ENCODE measurements around the gene TMEM143. TPM values are rescaled to one million over a fixed set of nuclear protein-coding genes. Genes with fewer than 3 reads are reported as not detected.
A peak's percentile ranks its signal among the peaks of the same experiment; 100 is the strongest.

TMEM143 gene
- total RNA-seq, 1 experiment from 2014 or later, result 7.5 TPM

GRCh38 chr19:48338253-48338755, 25.4 kb downstream of the TMEM143 start:
- no peak for DNase-seq (ENCODE audit: low spot score)
- Histone ChIP-seq H3K36me3 (ENCODE audit: insufficient read depth, low read length, poor library complexity, severe bottlenecking) (no peaks in the 10 kb centered on the region), H3K27me3 (replicated peaks; ENCODE audit: insufficient read depth, low read depth, low read length, poor library complexity) (no peaks in the 10 kb centered on the region), H3K4me3 (ENCODE audit: low read depth, low read length, poor library complexity, severe bottlenecking) (no peak overlapping the region), H3K4me1 (ENCODE audit: insufficient read depth, low read length, poor library complexity, severe bottlenecking) (peaks cover 3% of the 10 kb centered on the region), H3K9me3 (ENCODE audit: low read depth, low read length, poor library complexity, severe bottlenecking) (no peaks in the 10 kb centered on the region), H3K27ac (ENCODE audit: low read depth, low read length, poor library complexity, severe bottlenecking) (no peak overlapping the region)
- POLR2A ChIA-PET (ENCODE audit: low non-redundant PET), result no interaction called here
- TF ChIP-seq CTCF (conservative IDR thresholded peaks at IDR 0.05; ENCODE audit: low read depth, low read length), result no peak
- TF ChIP-seq EZH2 (IDR thresholded peaks at IDR 0.05; ENCODE audit: borderline replicate concordance, low read depth, low read length, poor library complexity, severe bottlenecking), result no peak
- CTCF ChIA-PET, result no interaction called here
- BruUV-seq (replicated peaks), result no TSS peak
- intact Hi-C loops (cut with micrococcal nuclease; ENCODE audit: unreplicated experiment), result no loop called here

GRCh38 chr19:48333467-48334384, 30.0 kb downstream of the TMEM143 start:
- H3K27ac ChIP-seq (ENCODE audit: low read depth, low read length, poor library complexity, severe bottlenecking), result peak overlapping the region; percentile 91
- no peaks in the 10 kb centered on the region for H3K27me3 ChIP-seq (replicated peaks; ENCODE audit: insufficient read depth, low read depth, low read length, poor library complexity)
- ChIA-PET POLR2A (ENCODE audit: low non-redundant PET) (interaction anchor here (0.6 to 0.7 kb wide), 2 partner anchors 15 to 69 kb away, joined by 3 to 7 read pairs; no protein-coding TSS in a partner anchor), CTCF (interaction anchor here (0.6 to 2.4 kb wide), 14 partner anchors 12 to 370 kb away, joined by 3 to 29 read pairs (median 5); partner anchors contain the start of genes KDELR1, SYNGR4 and TMEM143)
- peak; percentile 96 for DNase-seq (ENCODE audit: low spot score)
- peaks cover 15% of the 10 kb centered on the region for H3K4me1 ChIP-seq (ENCODE audit: insufficient read depth, low read length, poor library complexity, severe bottlenecking)
- no TSS peak for BruUV-seq (replicated peaks)
- H3K9me3 ChIP-seq (ENCODE audit: low read depth, low read length, poor library complexity, severe bottlenecking), result no peaks in the 10 kb centered on the region
- H3K4me3 ChIP-seq (ENCODE audit: low read depth, low read length, poor library complexity, severe bottlenecking), result peak overlapping the region; percentile 56
- TF ChIP-seq EZH2 (IDR thresholded peaks at IDR 0.05; ENCODE audit: borderline replicate concordance, low read depth, low read length, poor library complexity, severe bottlenecking), result no peak
- peak; percentile 91 for TF ChIP-seq CTCF (conservative IDR thresholded peaks at IDR 0.05; ENCODE audit: low read depth, low read length)
- intact Hi-C loops (cut with micrococcal nuclease; ENCODE audit: unreplicated experiment), result loop anchor here (1.0 to 5.0 kb wide), 2 partner anchors 13 to 61 kb away; partner anchors contain the start of gene ZNF114
- peaks cover 31% of the 10 kb centered on the region for H3K36me3 ChIP-seq (ENCODE audit: insufficient read depth, low read length, poor library complexity, severe bottlenecking)

GRCh38 chr19:48332662-48333466, 30.9 kb downstream of the TMEM143 start:
- Histone ChIP-seq H3K36me3 (ENCODE audit: insufficient read depth, low read length, poor library complexity, severe bottlenecking) (peaks cover 37% of the 10 kb centered on the region), H3K27ac (ENCODE audit: low read depth, low read length, poor library complexity, severe bottlenecking) (peak overlapping the region; percentile 91), H3K4me1 (ENCODE audit: insufficient read depth, low read length, poor library complexity, severe bottlenecking) (peaks cover 15% of the 10 kb centered on the region), H3K4me3 (ENCODE audit: low read depth, low read length, poor library complexity, severe bottlenecking) (peak overlapping the region; percentile 56), H3K27me3 (replicated peaks; ENCODE audit: insufficient read depth, low read depth, low read length, poor library complexity) (no peaks in the 10 kb centered on the region), H3K9me3 (ENCODE audit: low read depth, low read length, poor library complexity, severe bottlenecking) (peaks cover 4% of the 10 kb centered on the region)
- intact Hi-C loops (cut with micrococcal nuclease; ENCODE audit: unreplicated experiment), result loop anchor here (5.0 kb wide), 1 partner anchor 61 kb away; the partner anchor contains the start of gene ZNF114
- ChIA-PET CTCF (interaction anchor here (0.7 to 2.4 kb wide), 8 partner anchors 11 to 369 kb away, joined by 4 to 29 read pairs (median 11); partner anchors contain the start of gene KDELR1), POLR2A (ENCODE audit: low non-redundant PET) (interaction anchor here (0.6 to 0.7 kb wide), 3 partner anchors 31 to 251 kb away, joined by 3 to 4 read pairs (median 4); partner anchors contain the start of gene SYNGR4)
- TF ChIP-seq CTCF (conservative IDR thresholded peaks at IDR 0.05; ENCODE audit: low read depth, low read length) (no peak), EZH2 (IDR thresholded peaks at IDR 0.05; ENCODE audit: borderline replicate concordance, low read depth, low read length, poor library complexity, severe bottlenecking) (no peak)
- DNase-seq (ENCODE audit: low spot score), result peak; percentile 100
- no TSS peak for BruUV-seq (replicated peaks)

All from A673 (cell line).